ENCODE results near the gene NEDD4L.

DNA sequence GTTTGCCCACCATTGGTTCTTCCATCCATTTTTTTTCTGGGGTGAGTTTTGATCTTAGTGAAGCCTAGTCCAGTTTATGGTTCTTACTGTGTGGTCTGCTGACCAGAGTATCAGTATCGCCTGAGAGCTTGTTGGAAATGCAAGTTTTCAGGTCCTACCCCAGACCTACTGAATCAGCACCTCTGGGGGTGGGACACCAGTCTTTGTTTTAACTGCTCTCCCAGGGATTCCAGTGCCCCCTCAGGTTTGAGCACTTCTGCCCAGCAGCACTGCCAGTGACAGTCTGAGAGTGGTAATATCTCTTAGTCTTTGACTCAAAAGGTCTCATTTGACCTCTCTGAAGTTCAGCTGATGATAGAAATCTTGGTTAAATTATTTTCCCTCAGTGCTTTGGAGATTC, 315.6 kb downstream of the NEDD4L start:
- TF ChIP-seq TAF1 (conservative IDR thresholded peaks at IDR 0.05), result no peak
- TF ChIP-seq RAD21 (IDR thresholded peaks at IDR 0.05), result no peak
- TF ChIP-seq, protein P1, sequence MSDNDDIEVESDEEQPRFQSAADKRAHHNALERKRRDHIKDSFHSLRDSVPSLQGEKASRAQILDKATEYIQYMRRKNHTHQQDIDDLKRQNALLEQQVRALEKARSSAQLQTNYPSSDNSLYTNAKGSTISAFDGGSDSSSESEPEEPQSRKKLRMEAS (IDR thresholded peaks at IDR 0.05), result no peak
- TF ChIP-seq, protein P2, sequence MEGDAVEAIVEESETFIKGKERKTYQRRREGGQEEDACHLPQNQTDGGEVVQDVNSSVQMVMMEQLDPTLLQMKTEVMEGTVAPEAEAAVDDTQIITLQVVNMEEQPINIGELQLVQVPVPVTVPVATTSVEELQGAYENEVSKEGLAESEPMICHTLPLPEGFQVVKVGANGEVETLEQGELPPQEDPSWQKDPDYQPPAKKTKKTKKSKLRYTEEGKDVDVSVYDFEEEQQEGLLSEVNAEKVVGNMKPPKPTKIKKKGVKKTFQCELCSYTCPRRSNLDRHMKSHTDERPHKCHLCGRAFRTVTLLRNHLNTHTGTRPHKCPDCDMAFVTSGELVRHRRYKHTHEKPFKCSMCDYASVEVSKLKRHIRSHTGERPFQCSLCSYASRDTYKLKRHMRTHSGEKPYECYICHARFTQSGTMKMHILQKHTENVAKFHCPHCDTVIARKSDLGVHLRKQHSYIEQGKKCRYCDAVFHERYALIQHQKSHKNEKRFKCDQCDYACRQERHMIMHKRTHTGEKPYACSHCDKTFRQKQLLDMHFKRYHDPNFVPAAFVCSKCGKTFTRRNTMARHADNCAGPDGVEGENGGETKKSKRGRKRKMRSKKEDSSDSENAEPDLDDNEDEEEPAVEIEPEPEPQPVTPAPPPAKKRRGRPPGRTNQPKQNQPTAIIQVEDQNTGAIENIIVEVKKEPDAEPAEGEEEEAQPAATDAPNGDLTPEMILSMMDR (IDR thresholded peaks at IDR 0.05; ENCODE audit: low read depth, low read length, missing input control), result no peak
- TF ChIP-seq YY1 (IDR thresholded peaks at IDR 0.05), result no peak

Data from liver (tissue), 3 donors.